K562 (cell line): ENCODE results near the gene USF2.

ENCODE experiments used
- EZH2 ChIP-seq: IDR thresholded peaks from 2 replicates; pipeline ENCODE4 v1.6.1; 2012; ENCODE audit warnings: low read depth, mild to moderate bottlenecking, inconsistent platforms, low read length, borderline replicate concordance
- FOXA3 ChIP-seq, 2 experiments: fragments of 450-650 bp in 1 of 2; sonication (generic) in 1 of 2; formaldehyde crosslinking; IDR thresholded peaks in 1 of 2; conservative IDR thresholded peaks in 1 of 2; 2 replicates each; pipeline versions ENCODE4 v1.4.0 to v1.8.0; 2020 to 2022; ENCODE audit warnings: mild to moderate bottlenecking in 2 of 2, missing genetic modification reagents in 1 of 2
- GABPB2 ChIP-seq: fragments of 250-450 bp; sonication (Bioruptor Pico); conservative IDR thresholded peaks from 2 replicates; pipeline ENCODE4 v1.5.1; 2021; ENCODE audit warnings: mild to moderate bottlenecking
- HIVEP1 ChIP-seq: fragments of 250-450 bp; sonication (Bioruptor Pico); IDR thresholded peaks from 2 replicates; pipeline ENCODE4 v1.4.0; 2020; ENCODE audit warnings: mild to moderate bottlenecking
- MAFF ChIP-seq: IDR thresholded peaks from 2 replicates; pipeline ENCODE4 v1.6.1; 2012; ENCODE audit warnings: low read length, improper control_type of control experiment
- MTA3 ChIP-seq: fragments of 450-650 bp; formaldehyde crosslinking; IDR thresholded peaks from 2 replicates; pipeline ENCODE4 v1.6.1; 2017; ENCODE audit warnings: mild to moderate bottlenecking, borderline replicate concordance
- POLR2A ChIP-seq: fragments of 450-650 bp; conservative IDR thresholded peaks from 2 replicates; pipeline ENCODE4 v1.6.1; 2016
- TAF1 ChIP-seq: IDR thresholded peaks from 2 replicates; pipeline ENCODE4 v1.6.1; 2011; ENCODE audit warnings: mild to moderate bottlenecking, low read length, moderate library complexity; ENCODE audit not compliant: insufficient read depth, control insufficient read depth, severe bottlenecking; ENCODE audit errors: extremely low read depth
- ZBTB1 ChIP-seq: sonication (generic); formaldehyde crosslinking; IDR thresholded peaks from 2 replicates; pipeline ENCODE4 v1.8.1; 2023; ENCODE audit warnings: missing genetic modification reagents, low read depth, mild to moderate bottlenecking, borderline replicate concordance
- ZNF76 ChIP-seq: fragments of 250-450 bp; sonication (Bioruptor Pico); IDR thresholded peaks from 2 replicates; pipeline ENCODE4 v1.4.0; 2020; ENCODE audit warnings: mild to moderate bottlenecking, moderate library complexity, borderline replicate concordance
- TF ChIP-seq, protein P1 (sequence below), 3 experiments: IDR thresholded peaks in 2 of 3; conservative IDR thresholded peaks in 1 of 3; 2 replicates each; pipeline ENCODE4 v1.5.1; 2011 to 2012; ENCODE audit warnings: low read length in 3 of 3, mild to moderate bottlenecking in 3 of 3, control low read depth in 2 of 3, improper control_type of control experiment in 1 of 3, inconsistent platforms in 1 of 3, low read depth in 1 of 3, mixed read lengths in 1 of 3, moderate library complexity in 1 of 3; ENCODE audit not compliant: insufficient read depth in 2 of 3
- TF ChIP-seq, protein P2 (sequence below): sonication (generic); formaldehyde crosslinking; IDR thresholded peaks from 2 replicates; pipeline ENCODE4 v1.8.1; 2022; ENCODE audit warnings: missing genetic modification reagents
- TF ChIP-seq, protein P3 (sequence below): sonication (generic); formaldehyde crosslinking; IDR thresholded peaks from 2 replicates; pipeline ENCODE4 v1.8.0; 2022; ENCODE audit warnings: mild to moderate bottlenecking, low read depth, missing genetic modification reagents
- TF ChIP-seq, protein P4 (sequence below), 2 experiments: fragments of 450-650 bp; IDR thresholded peaks; 2 replicates each; pipeline ENCODE4 v1.6.1; 2016; ENCODE audit warnings: mild to moderate bottlenecking in 2 of 2, borderline replicate concordance in 1 of 2, low read depth in 1 of 2, moderate library complexity in 1 of 2

DNA sequence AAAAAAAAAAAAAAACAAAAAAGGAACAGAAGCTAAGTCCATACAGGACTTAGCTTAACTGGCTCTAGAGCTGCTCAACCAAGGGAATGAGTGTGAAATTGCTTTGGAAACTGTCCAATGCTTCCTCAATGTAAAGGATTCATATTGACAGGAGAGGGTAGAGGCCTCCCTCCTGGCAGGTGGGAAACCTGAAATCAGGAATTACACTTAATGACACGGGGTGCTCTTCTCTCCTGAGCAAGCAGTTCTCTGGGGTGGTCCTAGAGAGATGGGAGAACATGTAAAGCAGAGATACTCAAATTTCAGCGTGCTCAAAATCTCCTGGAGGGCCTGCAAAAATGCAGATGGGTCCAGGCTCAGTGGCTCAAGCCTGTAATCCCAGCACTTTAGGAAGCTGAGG lies 19.6 kb downstream of the USF2 start:
- no peak for TF ChIP-seq FOXA3 (CRISPR knock-in tag; conservative IDR thresholded peaks at IDR 0.05 in 1 of 2, IDR thresholded peaks at IDR 0.05 in 1 of 2)
- no peak for TF ChIP-seq ZNF76
- no peak for TF ChIP-seq MAFF
- TF ChIP-seq, protein P1, sequence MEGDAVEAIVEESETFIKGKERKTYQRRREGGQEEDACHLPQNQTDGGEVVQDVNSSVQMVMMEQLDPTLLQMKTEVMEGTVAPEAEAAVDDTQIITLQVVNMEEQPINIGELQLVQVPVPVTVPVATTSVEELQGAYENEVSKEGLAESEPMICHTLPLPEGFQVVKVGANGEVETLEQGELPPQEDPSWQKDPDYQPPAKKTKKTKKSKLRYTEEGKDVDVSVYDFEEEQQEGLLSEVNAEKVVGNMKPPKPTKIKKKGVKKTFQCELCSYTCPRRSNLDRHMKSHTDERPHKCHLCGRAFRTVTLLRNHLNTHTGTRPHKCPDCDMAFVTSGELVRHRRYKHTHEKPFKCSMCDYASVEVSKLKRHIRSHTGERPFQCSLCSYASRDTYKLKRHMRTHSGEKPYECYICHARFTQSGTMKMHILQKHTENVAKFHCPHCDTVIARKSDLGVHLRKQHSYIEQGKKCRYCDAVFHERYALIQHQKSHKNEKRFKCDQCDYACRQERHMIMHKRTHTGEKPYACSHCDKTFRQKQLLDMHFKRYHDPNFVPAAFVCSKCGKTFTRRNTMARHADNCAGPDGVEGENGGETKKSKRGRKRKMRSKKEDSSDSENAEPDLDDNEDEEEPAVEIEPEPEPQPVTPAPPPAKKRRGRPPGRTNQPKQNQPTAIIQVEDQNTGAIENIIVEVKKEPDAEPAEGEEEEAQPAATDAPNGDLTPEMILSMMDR (IDR thresholded peaks at IDR 0.05 in 2 of 3, conservative IDR thresholded peaks at IDR 0.05 in 1 of 3; ENCODE audit: insufficient read depth in 2 of 3, low read depth in 1 of 3, low read length in 3 of 3), result no peak
- TF ChIP-seq, protein P2, sequence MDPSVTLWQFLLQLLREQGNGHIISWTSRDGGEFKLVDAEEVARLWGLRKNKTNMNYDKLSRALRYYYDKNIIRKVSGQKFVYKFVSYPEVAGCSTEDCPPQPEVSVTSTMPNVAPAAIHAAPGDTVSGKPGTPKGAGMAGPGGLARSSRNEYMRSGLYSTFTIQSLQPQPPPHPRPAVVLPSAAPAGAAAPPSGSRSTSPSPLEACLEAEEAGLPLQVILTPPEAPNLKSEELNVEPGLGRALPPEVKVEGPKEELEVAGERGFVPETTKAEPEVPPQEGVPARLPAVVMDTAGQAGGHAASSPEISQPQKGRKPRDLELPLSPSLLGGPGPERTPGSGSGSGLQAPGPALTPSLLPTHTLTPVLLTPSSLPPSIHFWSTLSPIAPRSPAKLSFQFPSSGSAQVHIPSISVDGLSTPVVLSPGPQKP (CRISPR knock-in tag), result no peak
- TF ChIP-seq POLR2A, result no peak
- no peak for TF ChIP-seq MTA3
- TF ChIP-seq, protein P3, sequence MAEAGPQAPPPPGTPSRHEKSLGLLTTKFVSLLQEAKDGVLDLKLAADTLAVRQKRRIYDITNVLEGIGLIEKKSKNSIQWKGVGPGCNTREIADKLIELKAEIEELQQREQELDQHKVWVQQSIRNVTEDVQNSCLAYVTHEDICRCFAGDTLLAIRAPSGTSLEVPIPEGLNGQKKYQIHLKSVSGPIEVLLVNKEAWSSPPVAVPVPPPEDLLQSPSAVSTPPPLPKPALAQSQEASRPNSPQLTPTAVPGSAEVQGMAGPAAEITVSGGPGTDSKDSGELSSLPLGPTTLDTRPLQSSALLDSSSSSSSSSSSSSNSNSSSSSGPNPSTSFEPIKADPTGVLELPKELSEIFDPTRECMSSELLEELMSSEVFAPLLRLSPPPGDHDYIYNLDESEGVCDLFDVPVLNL, result no peak
- TF ChIP-seq, protein P4, sequence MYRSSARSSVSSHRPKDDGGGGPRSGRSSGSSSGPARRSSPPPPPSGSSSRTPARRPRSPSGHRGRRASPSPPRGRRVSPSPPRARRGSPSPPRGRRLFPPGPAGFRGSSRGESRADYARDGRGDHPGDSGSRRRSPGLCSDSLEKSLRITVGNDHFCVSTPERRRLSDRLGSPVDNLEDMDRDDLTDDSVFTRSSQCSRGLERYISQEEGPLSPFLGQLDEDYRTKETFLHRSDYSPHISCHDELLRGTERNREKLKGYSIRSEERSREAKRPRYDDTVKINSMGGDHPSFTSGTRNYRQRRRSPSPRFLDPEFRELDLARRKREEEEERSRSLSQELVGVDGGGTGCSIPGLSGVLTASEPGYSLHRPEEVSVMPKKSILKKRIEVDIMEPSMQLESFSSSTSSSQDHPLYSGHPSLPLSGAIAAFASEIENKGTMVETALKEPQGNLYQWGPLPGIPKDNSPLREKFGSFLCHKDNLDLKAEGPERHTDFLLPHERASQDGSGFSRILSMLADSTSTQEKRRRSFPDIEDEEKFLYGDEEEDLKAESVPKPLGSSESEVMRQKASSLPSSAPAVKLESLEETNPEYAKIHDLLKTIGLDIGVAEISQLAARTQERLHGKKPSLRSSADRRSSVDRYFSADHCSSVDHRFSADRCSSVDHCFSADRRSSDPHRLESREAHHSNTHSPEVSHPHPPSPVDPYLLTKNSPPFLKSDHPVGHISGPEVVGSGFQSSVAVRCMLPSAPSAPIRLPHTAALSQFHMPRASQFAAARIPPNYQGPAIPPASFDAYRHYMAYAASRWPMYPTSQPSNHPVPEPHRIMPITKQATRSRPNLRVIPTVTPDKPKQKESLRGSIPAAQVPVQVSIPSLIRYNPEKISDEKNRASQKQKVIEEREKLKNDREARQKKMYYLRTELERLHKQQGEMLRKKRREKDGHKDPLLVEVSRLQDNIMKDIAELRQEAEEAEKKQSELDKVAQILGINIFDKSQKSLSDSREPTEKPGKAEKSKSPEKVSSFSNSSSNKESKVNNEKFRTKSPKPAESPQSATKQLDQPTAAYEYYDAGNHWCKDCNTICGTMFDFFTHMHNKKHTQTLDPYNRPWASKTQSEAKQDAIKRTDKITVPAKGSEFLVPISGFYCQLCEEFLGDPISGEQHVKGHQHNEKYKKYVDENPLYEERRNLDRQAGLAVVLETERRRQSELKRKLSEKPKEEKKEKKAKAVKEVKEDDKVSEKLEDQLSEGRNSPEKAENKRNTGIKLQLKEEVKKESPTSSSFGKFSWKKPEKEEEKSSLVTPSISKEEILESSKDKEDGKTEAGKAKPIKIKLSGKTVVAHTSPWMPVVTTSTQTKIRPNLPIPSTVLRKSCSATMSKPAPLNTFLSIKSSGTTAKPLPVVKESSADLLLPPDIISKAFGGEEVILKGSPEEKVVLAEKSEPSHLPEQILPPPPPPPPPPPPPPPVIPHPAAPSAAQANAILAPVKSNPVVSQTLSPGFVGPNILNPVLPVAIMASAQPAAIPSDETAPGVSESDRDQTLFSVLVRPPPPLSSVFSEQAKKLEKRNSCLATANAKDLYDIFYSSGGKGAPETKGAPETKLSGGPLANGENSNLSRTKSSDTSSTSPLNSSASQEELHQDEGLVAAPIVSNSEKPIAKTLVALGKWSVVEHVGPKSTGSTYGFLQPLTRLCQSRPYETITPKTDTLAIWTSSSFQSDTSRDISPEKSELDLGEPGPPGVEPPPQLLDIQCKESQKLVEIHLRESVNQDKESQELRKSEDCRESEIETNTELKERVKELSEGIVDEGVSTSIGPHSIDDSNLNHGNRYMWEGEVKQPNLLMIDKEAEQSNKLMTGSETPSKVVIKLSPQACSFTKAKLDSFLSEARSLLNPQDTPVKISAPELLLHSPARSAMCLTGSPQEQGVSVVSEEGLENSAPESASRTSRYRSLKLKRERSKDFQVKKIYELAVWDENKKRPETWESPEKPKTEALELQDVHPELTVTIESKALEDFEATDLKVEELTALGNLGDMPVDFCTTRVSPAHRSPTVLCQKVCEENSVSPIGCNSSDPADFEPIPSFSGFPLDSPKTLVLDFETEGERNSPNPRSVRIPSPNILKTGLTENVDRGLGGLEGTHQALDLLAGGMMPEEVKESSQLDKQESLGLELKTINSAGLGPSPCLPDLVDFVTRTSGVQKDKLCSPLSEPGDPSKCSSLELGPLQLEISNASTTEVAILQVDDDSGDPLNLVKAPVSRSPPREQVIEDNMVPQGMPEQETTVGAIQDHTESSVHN (IDR thresholded peaks at IDR 0.05; ENCODE audit: borderline replicate concordance in 1 of 2, low read depth in 1 of 2), result no peak
- TF ChIP-seq EZH2, result no peak
- TF ChIP-seq ZBTB1 (CRISPR knock-in tag), result no peak
- no peak for TF ChIP-seq HIVEP1
- TF ChIP-seq TAF1, result no peak
- no peak for TF ChIP-seq GABPB2 (CRISPR knock-in tag)
